DMS114 treated with DMSO at 0.1 percent for 48 hours (cell line): ENCODE results near the gene SAE1.
A peak's percentile ranks its signal among the peaks of the same experiment; 100 is the strongest.

Experiments
- DNase-seq: peaks from one replicate; lab custom pipeline; 2025; ENCODE audit not compliant: unreplicated experiment; lab: John Stamatoyannopoulos, UW

SAE1 gene

DNA sequence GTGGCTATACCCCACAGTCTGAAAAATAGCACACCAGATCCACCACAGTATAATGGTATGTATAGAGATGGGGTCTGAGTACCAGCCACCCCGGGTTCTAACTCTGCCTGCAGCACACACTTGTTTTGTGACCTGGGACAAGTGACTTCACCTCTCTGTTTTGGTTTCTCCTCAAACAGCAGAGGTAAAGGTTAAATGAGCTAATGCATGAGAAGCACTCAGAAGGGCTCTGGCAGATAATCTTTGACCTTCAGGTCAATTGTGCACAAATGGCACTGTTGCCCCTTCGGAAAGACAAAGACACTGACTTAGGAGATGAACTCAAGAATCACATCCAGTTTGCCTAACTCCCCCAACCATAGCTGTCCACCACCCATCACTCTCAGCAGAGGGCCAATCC, 24.8 kb upstream of the SAE1 start:
- no peak for DNase-seq

DNA sequence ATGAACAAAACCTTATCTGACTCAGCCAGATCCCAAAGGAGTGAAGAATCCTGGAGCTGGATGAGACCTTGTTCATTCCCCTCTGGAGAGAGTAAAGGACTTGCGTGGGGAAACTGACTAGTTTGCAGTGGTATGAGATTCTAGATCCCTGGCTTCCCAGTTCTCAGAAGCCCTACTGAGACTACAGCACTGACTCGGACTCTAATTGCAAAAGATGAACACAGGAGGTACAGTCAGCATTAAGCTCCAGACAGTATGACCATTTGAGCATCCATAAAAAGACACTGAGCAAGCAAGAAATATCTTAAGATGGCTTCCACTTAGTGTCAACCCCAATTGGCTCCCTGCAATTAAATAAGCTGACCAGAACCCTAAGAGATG, 23.8 kb upstream of the SAE1 start:
- DNase-seq: no peak

GRCh38 chr19:47107202-47107952, 23.3 kb upstream of the SAE1 start:
- no peak for DNase-seq

DNA sequence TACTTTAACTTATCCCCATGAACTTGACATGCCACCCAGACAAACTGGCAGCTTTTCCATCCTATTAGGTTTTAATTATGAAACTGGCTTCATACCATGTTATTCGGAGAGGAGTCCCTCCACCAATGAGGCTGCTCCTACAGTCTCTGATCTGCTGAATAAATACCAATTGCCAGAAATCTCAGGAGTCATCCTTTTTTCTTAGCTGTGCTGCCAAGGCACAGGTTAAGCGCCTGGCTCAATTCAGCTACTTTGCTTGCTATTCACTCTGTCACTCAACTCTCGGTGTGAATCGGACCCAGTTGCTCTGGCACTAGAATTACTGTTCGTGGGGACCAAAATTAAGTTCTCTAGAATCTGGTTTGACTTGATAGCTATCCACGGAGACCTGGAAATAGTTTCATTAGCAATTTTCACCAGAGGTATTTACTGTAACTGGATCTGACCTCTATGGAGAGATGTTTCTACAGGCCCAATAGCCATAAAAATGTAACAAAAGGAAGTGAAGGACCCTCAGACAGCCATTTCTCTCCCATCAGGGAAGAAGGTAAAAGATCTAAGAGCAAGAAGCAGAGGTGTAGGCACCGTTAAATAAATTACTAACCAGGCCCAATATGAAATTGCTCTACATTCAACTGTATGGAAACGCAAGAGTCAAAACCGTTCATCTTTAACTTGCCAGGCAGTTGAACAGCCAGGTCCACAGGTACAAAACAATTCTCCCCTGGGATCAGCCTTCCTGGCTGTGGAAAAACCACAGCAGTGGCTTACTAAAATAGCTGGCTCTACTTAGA, 22.5 kb upstream of the SAE1 start:
- DNase-seq: no peak

GRCh38 chr19:47109177-47109540, 21.5 kb upstream of the SAE1 start:
- DNase-seq: peak; percentile 32

GRCh38 chr19:47109541-47110375, 20.9 kb upstream of the SAE1 start:
- peak; percentile 37 for DNase-seq

DNA sequence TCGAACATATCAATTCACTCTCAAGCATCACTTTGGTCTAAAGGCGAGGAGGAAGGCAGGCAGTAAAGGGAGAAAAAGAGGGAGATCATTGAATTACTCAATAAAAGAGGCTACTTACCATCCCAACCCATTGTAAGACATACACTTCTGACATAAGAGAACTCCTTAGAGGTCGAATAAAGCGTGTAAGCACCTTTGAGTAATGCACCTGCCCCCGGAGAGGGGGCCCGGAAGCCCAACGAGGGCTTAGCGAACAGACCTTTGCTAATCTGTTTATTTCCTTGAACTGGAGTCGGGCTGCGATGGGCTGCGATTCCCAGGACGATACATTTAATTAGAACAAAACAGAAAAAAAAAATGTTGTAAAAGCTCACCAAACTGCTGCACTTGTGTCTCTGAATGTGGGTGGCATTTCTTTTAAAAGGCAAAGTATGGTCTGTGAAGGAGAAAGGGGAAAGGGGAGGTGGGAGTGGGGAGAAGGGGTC, 20.1 kb upstream of the SAE1 start:
- no peak for DNase-seq

GRCh38 chr19:47111006-47111621, 19.5 kb upstream of the SAE1 start:
- DNase-seq: no peak

DNA sequence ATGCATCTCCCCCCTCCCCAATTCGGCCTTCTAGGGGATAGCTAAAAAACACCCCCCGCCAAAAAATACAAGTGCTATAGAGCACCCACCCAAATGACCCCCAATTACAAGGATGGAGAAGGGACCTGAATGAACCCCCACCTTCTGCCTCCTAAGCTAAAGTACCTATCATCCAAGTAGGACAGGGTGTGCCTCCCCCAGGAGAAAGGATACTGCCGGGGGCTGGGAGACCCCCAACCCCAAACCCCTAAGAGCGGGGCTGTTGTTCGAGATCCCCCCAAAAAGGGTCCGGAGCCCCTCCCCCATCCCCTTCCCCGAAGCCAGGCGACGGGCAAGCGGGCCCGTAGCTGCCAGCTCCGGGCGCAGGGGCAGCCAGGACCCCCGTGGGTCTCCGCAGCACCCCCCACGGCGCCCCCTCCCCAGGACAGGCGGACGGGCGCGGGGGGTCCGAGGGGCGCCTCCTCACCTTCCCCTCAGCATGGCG, 18.9 kb upstream of the SAE1 start:
- DNase-seq: no peak

- DNase-seq: peak; percentile 29
Measured at GRCh38 chr19:47112166-47112996, 18.3 kb upstream of the SAE1 start.

DNA sequence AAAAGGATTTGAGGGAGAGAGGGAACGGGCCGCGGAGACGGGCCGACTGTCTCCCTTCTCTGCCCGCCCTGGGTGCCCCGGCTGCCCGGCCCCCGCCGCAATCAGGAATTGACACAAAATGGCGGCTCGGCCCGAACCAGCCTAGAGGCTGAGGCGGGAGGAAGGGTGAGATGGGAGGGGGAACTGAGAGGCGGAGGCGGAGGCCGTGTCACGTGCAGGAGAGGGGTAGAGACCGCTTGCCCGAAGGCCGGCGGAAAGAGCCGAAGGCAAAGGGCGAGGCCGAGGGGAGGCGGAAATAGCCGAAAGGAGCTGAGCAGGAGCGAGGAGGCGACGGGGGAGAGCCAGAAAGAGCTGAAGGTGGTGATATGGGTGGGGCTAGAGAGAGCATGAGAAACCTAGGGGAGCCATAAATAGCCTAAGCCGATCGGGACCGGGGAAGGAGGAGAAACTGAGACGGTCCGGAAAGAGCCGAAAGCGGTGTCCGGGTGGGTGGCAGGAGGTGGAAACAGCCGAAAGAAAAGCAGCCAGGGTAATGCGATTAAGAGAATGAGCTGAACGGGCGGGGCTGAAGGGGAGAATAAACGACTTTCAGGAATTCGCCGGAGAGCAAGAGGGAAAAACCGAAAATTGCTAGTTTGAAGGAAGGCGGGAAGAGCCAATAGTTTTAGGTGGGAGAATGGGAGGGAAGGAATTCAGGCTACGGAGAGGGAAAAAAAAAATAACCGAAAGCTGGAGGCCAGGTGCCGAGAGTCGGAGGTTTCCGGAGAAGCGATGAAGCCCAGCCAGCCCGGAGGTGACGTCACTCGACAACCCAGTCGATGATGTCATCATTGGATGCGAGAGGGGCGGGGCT, 17.4 kb upstream of the SAE1 start, which contains the start of gene ZC3H4:
TSS of gene ZC3H4 (minus strand) at position 780 of the 853 bp plus-strand sequence. CDS start 1,192 bp downstream, outside the sequence.
- peak; percentile 87 for DNase-seq

DNA sequence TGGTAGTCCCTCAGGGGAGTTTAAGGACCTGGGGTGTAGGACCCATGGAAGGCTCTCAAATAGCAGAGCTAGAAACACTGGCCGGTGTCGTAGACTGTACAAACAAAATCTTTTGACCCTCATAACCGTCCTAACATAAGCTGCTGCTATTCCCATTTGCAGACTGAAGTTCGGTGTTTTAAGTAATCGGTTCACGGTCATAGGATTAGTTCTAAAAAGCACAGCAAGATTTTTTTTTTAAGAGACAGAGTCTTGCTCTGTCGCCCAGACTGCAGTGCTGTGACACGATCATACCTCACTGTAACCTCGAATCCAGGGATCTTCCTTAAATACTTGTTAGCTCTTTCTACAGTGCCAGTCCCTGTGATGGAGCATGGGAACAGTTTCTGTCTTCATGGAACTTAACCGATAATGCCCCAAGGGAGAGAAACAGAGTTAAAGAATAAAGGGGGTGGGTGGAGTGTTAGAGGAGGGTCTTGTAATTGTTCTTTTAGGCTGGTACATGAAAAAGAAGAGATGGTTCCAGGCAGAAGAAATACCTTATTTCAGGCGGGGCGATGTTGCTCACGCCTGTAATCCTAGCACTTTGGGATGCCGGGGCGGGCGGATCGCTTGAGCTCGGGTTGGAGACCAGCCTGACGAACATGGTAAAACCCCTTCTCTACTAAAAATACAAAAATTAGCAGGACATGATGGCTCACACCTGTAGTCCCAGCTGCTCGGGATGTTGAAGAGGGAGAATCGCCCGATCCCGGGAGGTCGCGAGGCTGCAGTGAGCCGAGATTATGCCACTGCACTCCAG, 16.6 kb upstream of the SAE1 start:
- DNase-seq: no peak

DNA sequence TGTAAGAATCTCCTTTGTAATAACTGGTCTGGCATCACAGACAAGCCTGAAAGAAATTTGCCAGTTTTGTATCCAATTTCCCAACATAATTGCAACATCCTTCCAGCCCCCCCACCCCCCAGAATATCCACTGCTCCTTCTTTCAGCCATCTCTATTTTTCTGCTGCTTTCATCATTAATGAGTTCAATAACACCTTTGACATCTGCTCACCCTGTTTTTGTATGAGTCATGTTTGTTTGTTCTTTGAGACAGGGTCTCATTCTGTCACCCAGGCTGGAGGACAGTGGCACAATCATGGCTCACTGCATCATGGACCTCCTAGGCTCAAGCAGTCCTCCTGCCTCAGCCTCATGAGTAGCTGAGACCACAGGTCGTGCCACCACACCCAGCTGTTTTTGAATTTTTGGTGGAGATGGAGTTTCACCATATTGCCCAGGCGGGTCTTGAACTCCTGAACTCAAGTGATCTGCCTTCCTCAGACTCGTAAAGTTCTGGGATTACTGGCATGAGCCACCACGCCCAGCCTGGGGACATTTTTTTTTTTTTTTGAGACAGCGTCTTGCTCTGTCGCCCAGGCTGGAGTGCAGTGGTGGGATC, 10.1 kb upstream of the SAE1 start:
- no peak for DNase-seq

GRCh38 chr19:47122359-47123335, 8.0 kb upstream of the SAE1 start:
- DNase-seq: no peak

DNA sequence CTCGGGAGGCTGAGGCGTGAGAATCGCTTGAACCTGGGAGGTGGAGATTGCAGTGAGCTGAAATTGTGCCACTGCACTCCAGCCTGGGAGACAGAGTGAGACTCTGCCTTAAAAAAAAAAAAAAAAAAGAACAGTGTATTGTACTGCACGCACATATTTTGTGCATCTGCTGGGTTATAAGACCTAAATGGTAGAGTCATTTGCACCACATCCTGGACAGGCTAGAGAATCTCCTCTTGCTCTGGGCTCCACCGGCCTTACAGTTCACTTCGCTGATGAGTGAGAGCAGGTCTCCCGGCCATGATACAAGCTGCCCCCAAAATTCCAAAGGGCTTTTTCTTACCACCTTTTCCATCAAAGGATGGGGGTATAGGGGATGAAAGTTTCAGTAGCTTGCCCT, 7.2 kb upstream of the SAE1 start:
- DNase-seq: no peak

DNA sequence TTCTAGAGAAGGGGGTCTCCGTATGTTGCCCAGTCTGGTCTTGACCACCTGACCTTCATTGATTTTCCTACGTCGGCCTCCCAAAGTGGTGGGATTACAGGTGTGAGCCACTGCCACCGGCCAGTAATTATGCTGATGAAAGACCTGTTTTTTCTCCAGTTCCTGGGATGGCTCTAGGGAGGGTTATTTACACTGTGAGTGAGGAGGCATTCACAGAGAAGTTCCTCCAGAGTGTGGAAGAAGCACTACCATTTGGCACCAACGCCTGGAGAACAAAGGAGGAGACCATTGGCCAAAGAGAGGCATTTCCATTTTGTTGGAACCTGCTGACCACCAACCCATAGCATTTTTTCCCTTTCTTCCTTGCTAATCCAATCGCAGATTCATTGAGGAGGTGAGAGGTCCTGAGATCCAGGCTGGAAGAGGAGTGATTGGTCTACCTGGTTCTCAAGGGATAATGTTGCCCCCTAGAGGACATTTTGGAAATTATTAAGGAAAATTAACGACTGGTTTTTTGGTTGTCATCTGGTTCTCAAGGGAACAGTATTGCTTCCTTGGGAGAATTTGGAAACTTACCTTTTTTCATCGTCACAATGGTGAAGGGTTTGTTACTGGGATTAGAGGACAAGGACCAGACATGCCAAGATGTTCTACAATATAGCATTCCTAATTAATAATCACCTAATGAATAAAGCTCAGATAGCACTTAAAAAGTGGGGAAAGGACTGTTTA, 5.5 kb upstream of the SAE1 start:
- peak; percentile 35 for DNase-seq
